CD4-positive, alpha-beta T cell (primary cell): ENCODE measurements around the gene SLC16A6. TPM values are rescaled to one million over a fixed set of nuclear protein-coding genes. Genes with fewer than 3 reads are reported as not detected.

ENCODE experiments used
- ATAC-seq: fragments of 200-7000 bp; cut with Tn5 transposase; one replicate; pipeline ENCODE4 v1.10.0; 2022; ENCODE audit warnings: mild to moderate bottlenecking; ENCODE audit not compliant: poor library complexity
- CTCF ChIA-PET: fragments of 350-600 bp; sonication (Branson Sonifier 250); formaldehyde crosslinking; loops from one replicate; lab custom pipeline; 2021; ENCODE audit warnings: antibody characterized with exemption, inconsistent platforms; lab: Charles Lee
- POLR2A ChIA-PET: fragments of 350-600 bp; sonication (Branson Sonifier 250); formaldehyde crosslinking; loops from one replicate; lab custom pipeline; 2021; ENCODE audit warnings: antibody characterized with exemption, inconsistent platforms; lab: Charles Lee
- DNase-seq, 14 experiments: peaks; one replicate each; pipeline ENCODE4 v3.0.0-alpha.2; 2013 to 2020; ENCODE audit warnings: mixed read lengths in 2 of 14
- H3K27ac ChIP-seq, 2 donors: one replicate each; pipeline versions ENCODE4 v1.5.1 to v1.7.0; 2013; ENCODE audit warnings: low read length in 2 of 2, low read depth in 1 of 2, mild to moderate bottlenecking in 1 of 2
- H3K27me3 ChIP-seq, 2 experiments: 1 replicate in 1 of 2; 2 replicates in 1 of 2; pipeline versions ENCODE4 v1.6.1 to v1.7.0; 2013; ENCODE audit warnings: low read length in 2 of 2, control low read depth in 1 of 2, mild to moderate bottlenecking in 1 of 2, moderate library complexity in 1 of 2; ENCODE audit not compliant: insufficient read depth in 2 of 2, control insufficient read depth in 1 of 2
- H3K36me3 ChIP-seq: one replicate; pipeline ENCODE4 v1.6.1; 2013; ENCODE audit warnings: low read length, control low read depth; ENCODE audit not compliant: insufficient read depth
- H3K4me1 ChIP-seq: one replicate; pipeline ENCODE4 v1.6.1; 2013; ENCODE audit warnings: low read length, control low read depth; ENCODE audit not compliant: insufficient read depth
- H3K4me3 ChIP-seq: one replicate; pipeline ENCODE4 v1.5.1; 2013; ENCODE audit warnings: mild to moderate bottlenecking, low read length, moderate library complexity
- H3K9me3 ChIP-seq, 2 experiments: 1 replicate in 1 of 2; 2 replicates in 1 of 2; pipeline versions ENCODE4 v1.6.1 to v1.7.0; 2013; ENCODE audit warnings: low read length in 2 of 2, mild to moderate bottlenecking in 2 of 2, control low read depth in 1 of 2, moderate library complexity in 1 of 2; ENCODE audit not compliant: control insufficient read depth in 1 of 2, insufficient read depth in 1 of 2
- H3K27ac Mint-ChIP-seq: one replicate; pipeline ENCODE4 v1.8.0; 2020; ENCODE audit warnings: mixed read lengths
- H3K27me3 Mint-ChIP-seq: one replicate; pipeline ENCODE4 v1.8.0; 2021; ENCODE audit warnings: mixed read lengths
- H3K36me3 Mint-ChIP-seq: one replicate; pipeline ENCODE4 v1.8.0; 2021; ENCODE audit warnings: low read depth, mixed read lengths
- H3K4me1 Mint-ChIP-seq: one replicate; pipeline ENCODE4 v1.8.0; 2021; ENCODE audit warnings: low read depth, mixed read lengths
- H3K4me3 Mint-ChIP-seq: one replicate; pipeline ENCODE4 v1.8.0; 2020; ENCODE audit warnings: mild to moderate bottlenecking, mixed read lengths
- H3K9me3 Mint-ChIP-seq: one replicate; pipeline ENCODE4 v1.8.0; 2020; ENCODE audit warnings: mixed read lengths
- CTCF ChIP-seq: fragments of 200-600 bp; IDR thresholded peaks from one replicate; pipeline ENCODE4 v1.8.0; 2022; ENCODE audit warnings: antibody characterized with exemption, mild to moderate bottlenecking
- intact Hi-C, 2 experiments: fragments of 100-400 bp; cut with DNase I in 1 of 2; cut with micrococcal nuclease in 1 of 2; formaldehyde crosslinking; loops; one replicate each; pipeline versions ENCODE4 v1.15.1 to v1.9.0; 2023 to 2025; cut with DNase I, micrococcal nuclease
- total RNA-seq, 174 experiments: library from RNA in 2 of 174; stranded (reverse) in 2 of 174; gene quantifications; one replicate each; pipeline ENCODE4 v1.2.3 and lab custom pipeline; 2021 to 2026

SLC16A6 gene
- total RNA-seq, 2 experiments from 2014 or later, result 7.7 to 9.5 TPM

GRCh38 chr17:68326681-68327080 lies 35.8 kb upstream of the SLC16A6 start:
- Mint-ChIP-seq H3K27me3 (no peaks in the 10 kb centered on the region), H3K4me3 (no peak overlapping the region), H3K4me1 (peaks cover 43% of the 10 kb centered on the region), H3K36me3 (peaks cover 7% of the 10 kb centered on the region), H3K9me3 (peaks cover 3% of the 10 kb centered on the region), H3K27ac (no peak overlapping the region)
- H3K4me3 ChIP-seq, result no peak overlapping the region
- no peak overlapping the region for H3K27ac ChIP-seq
- H3K27me3 ChIP-seq, result no peaks in the 10 kb centered on the region
- peaks cover 4 to 13% of the 10 kb centered on the region in 2 experiments for H3K9me3 ChIP-seq
- intact Hi-C loops, result no loop called here
- no peak for TF ChIP-seq CTCF
- ATAC-seq (no peak), DNase-seq (no peak)
- CTCF ChIA-PET, result no interaction called here
- POLR2A ChIA-PET, result no interaction called here
- H3K4me1 ChIP-seq, result peaks cover 11% of the 10 kb centered on the region
- H3K36me3 ChIP-seq, result no peaks in the 10 kb centered on the region

GRCh38 chr17:68325961-68326360 lies 35.0 kb upstream of the SLC16A6 start:
- ATAC-seq, result no peak
- DNase-seq, result no peak
- Mint-ChIP-seq H3K27ac (no peak overlapping the region), H3K36me3 (peaks cover 7% of the 10 kb centered on the region), H3K4me1 (peaks cover 44% of the 10 kb centered on the region), H3K9me3 (peaks cover 3% of the 10 kb centered on the region), H3K27me3 (no peaks in the 10 kb centered on the region), H3K4me3 (no peak overlapping the region)
- H3K9me3 ChIP-seq, result peaks cover 0 to 5% of the 10 kb centered on the region in 2 experiments
- no peak overlapping the region for H3K4me3 ChIP-seq
- ChIA-PET POLR2A (interaction anchor here (1.6 kb wide), 1 partner anchor 63 kb away, joined by 4 read pairs; no protein-coding TSS in a partner anchor), CTCF (no interaction called here)
- no peak overlapping the region for H3K27ac ChIP-seq
- intact Hi-C loops, result no loop called here
- peaks cover 11% of the 10 kb centered on the region for H3K4me1 ChIP-seq
- H3K36me3 ChIP-seq, result no peaks in the 10 kb centered on the region
- no peaks in the 10 kb centered on the region for H3K27me3 ChIP-seq
- TF ChIP-seq CTCF, result no peak

- intact Hi-C loops, result no loop called here
- Histone ChIP-seq H3K27ac (no peak overlapping the region), H3K4me3 (no peak overlapping the region), H3K27me3 (no peaks in the 10 kb centered on the region), H3K9me3 (no peaks in the 10 kb centered on the region), H3K4me1 (peaks cover 11% of the 10 kb centered on the region), H3K36me3 (no peaks in the 10 kb centered on the region)
- peaks cover 55% of the 10 kb centered on the region for H3K4me1 Mint-ChIP-seq
- H3K27ac Mint-ChIP-seq, result no peak overlapping the region
- no peak for DNase-seq
- no peak for ATAC-seq
- no peaks in the 10 kb centered on the region for H3K27me3 Mint-ChIP-seq
- H3K9me3 Mint-ChIP-seq, result no peaks in the 10 kb centered on the region
- no peak overlapping the region for H3K4me3 Mint-ChIP-seq
- no peaks in the 10 kb centered on the region for H3K36me3 Mint-ChIP-seq
- no peak for TF ChIP-seq CTCF
- ChIA-PET POLR2A (interaction anchor here (0.8 to 1.9 kb wide), 4 partner anchors 28 to 62 kb away, joined by 3 to 6 read pairs (median 4); partner anchors contain the start of genes ARSG and SLC16A6), CTCF (no interaction called here)
Observed at GRCh38 chr17:68324654-68325336, 33.9 kb upstream of the SLC16A6 start.
